Raji (cell line): ENCODE results near the gene SHROOM4.

Source experiments
- POLR2A ChIP-seq: IDR thresholded peaks from 2 replicates; pipeline ENCODE4 v1.6.1; 2011; ENCODE audit warnings: low read depth, low read length, control low read depth; ENCODE audit not compliant: insufficient read depth

Gene SHROOM4

DNA sequence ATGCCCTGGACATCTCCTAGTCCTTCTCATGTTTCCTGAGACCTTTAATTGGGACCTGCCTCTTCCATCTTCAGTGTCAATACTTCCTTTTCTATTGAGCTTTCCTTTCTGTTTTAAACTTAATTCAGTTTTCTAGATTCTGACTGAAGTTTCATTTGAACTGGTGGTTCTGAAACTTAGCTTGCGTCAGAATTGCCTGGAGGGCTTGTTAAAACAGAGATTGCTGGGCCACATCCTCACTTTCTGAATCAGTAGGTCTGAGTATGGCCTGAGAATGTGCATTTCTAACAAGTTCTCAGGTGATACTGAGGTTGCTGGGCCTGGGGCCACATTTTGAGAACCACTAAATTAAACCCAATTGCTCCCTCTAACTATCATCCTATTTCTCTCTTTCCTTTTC lies 191.2 kb downstream of the SHROOM4 start:
- no peak for TF ChIP-seq POLR2A

DNA sequence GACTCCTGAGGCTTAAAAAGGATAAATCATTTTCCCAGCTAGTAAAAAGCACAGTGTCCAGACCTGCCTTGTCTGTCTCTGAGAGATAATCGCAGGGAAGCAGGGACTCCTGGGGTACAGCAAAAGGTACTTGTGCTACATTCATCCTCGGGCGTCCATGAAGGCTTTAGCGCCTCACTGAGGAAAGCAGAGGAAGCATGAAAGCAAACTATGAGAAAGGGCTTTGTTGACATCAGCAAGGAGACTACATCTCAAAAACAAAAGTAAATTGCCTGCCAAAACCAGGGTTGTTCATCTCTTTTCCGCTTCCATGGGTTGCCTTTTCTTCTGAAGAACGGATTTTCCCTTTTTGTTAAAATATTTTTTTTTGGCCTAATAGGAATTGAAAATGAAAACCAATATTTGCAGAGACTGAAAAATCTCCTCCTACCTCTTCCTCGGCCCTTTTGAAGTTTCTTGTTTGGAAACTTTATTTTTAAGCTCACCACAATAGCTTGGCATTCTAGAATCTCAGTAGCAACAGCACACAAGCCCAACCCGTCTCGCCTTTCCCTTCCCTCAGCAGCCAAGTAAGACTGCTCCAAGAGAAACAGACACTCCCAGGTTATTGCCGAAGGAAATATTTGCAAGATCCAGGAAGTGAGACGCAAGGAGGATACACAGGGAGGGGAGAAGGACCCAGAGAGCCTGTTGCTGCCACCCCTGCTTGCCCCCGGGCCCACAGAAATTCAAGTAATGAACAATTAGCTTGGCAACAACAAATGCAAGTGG lies 195.0 kb downstream of the SHROOM4 start:
- TF ChIP-seq POLR2A: no peak

DNA sequence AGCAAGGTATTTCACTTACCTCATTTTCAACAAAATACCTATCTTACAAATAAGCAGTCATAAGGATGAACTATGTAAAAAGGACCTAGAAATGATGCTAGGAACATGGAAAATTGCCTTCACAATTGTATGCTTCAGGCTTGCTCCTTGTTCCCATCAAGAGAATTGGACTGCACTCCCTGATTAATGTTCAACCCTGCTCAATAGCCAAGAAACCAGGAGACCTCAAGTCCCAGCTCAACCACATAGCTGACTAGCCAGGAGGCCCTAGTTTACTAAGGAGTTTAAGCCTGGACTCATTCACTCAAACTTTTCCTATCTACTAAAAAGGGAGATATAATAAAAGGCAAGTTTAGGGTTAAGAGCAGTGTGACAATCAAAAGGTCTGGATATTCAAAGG lies 196.8 kb downstream of the SHROOM4 start:
- no peak for TF ChIP-seq POLR2A

DNA sequence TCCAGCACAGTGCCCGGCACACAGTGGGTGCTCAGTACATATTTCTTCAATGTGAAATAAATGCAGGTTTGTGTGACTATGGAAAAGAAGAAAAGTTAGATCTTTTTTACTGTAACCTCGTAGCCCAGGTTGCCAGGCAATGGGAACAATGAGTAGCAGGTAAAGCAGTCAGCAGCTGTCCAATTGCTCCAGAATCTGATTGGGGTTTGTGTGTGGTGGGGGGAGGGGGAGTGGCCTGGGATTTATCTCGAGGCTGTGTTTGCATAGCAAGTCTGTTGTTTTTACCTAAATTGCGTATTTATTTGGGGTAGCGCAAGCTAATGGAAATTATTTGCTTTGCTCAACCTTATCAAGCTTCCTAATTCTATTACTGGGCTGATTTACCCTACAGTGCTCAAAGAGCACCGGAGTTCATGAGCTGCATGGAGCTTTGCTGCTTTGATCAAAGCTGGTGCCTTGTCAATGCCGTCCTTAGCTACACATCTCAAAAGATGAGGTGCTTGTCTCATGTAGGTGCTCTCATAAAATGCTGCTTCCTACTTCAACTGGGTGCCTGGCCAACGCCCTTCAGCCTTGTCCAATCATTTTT lies 198.3 kb downstream of the SHROOM4 start:
- no peak for TF ChIP-seq POLR2A

DNA sequence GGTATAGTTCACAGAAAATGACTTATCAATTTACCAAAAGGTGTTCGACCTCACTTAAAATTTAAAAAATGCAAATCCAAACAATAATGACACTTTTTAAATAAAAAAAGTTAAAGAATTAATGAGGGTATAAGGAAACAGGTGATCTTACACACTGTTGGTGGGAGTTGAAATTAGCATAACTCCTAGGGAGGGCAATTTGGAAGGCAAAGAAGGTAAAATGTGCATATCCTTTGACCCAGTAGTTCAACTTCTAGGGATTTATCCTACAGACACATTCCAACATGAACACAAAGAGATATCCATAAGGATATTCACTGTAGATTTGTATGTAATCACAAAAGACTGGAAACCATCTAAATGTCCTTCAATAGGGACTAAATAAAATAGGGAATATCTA lies 199.5 kb downstream of the SHROOM4 start:
- no peak for TF ChIP-seq POLR2A

DNA sequence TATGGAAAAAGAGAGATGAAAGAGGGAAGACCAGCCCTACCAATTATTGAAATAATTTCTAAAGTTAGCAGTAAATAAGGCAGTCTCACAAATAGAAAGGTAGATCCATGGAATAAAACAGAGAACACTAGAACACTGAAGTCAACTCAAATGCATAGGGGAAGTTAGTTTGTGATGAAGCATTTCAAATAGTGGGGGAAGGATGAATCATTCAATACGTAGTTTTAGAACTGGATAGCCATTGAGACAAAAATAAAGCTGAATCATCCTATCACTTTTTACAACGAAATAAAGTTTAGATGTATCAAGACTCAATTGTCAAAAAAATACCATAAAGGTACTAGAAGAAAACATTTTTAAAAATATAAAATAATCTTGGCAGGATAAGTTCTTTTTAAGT lies 200.1 kb downstream of the SHROOM4 start:
- no peak for TF ChIP-seq POLR2A

DNA sequence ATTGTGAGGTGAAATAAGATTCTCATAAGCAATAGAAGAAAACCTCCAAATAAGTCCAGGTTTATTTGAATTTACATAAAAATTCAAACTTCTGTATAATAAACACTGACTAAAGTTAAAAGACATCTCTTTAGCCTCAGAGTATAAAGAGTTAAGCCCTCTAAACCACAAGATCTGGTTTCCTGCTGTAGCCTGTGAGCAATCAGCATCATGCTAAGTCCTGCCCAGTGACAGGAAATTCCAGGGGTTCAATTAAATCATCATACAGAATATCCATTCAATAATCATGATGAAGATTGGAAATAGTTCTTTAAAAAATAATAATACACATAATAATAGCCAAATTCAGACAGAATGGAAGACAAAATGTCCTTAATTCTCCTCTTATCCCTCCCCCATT lies 204.2 kb downstream of the SHROOM4 start:
- TF ChIP-seq POLR2A: no peak

DNA sequence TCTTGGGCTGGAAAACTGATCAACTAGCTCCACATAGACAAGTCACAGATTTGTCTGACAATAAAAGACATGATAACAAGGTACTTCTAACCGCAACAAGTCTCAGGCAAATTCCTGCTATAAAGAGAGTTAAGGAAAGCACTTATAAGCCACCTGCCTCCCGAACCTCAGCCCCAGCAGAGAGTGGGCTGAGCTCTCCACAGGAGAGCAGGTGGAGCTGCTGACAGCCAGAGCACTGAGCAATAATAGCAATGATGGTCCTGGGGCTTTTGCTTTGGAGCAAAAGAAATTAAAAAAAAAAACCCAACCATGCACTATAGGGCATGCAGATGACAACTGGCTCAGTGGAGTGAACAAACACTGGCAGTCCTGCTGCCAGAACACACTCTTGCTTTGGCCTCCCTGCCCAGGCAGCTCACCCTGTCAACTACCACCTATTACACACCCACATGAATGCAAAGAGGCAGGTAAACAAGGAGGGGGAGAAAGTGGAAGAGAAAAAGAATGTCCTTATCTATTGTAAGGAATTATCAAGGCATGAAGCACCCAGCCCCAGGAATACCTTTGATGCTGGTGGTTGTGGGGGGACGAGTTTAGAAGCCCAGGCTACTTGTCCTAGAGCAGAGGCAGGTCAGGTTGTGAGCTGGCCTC lies 207.6 kb downstream of the SHROOM4 start:
- no peak for TF ChIP-seq POLR2A

DNA sequence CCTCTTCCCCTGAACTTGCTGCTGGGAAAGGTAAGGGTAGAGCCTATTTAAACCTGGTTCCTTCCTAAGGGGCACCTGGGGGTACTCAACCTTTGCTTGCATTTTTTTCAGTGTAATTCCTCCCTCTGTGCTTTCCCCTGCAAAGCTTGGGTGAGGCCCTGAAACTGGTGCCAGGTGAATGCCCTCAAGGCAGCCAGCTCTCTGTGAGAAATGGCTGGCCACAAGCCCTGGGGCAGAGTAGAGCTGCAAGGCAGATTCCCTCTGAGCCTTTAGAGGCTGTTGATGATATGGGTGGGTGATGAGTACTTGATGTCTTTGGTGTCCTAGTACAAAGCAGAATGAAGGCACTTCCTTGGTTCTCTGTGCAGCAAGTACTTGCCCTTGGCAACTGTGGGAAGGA lies 217.9 kb downstream of the SHROOM4 start:
- TF ChIP-seq POLR2A: no peak

DNA sequence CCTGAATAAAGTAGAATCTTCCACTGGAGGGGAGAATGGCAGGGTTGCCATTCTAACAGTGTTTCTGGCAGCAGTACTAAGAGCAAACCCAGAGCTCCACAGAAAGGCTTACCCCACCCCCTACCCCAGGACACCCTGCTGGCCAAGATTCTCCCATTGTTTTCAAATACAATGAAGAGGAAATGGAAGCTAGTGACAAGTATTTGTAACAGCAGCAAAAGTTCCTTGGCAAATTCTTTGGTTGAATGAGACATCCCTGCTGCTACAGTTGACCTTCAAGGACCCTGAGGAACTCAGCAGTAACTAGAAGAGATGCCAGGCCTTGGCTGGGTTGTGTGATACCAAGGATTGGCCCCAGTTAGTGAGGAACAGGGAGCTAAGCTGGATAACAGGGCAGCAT lies 219.2 kb downstream of the SHROOM4 start:
- no peak for TF ChIP-seq POLR2A

DNA sequence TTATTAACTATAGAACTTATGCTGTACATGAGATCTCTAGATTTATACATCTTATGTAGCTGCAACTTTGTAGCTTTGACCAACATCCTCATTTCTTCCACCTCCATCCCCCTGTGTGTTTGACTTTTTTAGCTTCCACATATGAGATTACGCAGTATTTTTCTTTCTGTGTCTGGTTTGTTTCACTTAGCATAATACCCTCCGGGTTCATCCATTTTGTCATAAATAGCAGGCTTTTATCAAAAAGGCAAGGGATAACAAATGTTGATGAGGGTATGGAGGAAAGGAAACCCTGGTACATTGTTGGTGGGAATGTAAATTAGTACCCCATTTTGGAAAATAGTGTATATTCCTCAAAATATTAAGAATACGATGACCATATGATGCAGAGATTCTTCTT lies 227.0 kb downstream of the SHROOM4 start:
- no peak for TF ChIP-seq POLR2A

DNA sequence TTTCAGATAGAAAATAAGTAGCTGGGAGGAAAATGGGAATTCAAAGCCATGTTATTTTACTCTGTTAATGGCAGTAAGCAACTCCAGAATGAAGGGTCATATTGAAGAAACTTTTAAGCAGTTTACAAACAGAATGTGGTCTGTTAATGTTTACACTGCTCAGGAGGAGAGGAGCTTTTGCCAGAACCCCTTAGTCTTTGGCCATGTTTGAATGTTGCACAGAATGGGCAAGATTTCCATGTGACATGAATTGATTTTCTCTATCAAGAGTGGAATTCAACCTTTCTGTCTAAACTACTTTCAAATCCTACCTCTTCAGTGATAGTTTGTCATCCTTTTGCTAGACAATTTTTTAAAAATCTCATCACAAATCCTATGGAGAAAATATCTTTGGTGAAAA lies 227.6 kb downstream of the SHROOM4 start:
- no peak for TF ChIP-seq POLR2A

DNA sequence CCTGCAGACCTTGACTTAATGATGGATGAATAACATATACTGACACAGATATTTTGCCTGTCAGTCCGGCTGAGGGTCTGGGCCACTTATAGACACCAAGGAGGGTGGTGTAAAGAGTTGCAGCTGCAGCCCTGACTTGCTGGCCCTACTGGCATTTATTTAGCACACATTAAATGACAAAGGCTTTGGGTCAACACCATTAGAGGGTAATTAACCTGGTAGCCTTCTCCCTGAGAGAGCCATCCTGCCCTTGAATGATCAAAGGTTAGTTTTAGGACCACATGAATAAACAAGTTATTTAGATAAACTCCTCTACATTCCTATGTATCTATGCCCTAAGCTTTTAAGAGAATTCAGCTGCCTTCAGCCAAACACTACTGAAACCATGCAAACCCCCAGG lies 232.6 kb downstream of the SHROOM4 start:
- TF ChIP-seq POLR2A: no peak

DNA sequence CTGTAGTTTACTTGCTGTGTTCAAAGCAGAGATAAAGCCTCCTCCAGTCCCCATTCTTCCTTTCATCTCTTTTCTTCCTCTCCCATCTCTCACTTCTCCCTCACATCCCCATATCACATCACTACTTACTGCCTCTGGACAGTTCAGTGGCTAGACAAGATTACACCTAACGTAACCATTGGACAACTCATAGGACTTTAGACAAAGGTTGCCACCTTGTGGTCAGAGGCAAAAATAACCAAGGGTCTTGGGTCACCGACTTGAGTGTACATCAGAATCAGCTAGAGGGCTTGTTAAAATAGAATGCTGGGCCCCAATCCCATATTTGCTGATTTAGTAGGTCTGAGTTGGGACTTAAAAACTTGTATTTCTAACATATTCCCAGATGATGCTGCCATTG lies 234.0 kb downstream of the SHROOM4 start:
- TF ChIP-seq POLR2A: no peak

DNA sequence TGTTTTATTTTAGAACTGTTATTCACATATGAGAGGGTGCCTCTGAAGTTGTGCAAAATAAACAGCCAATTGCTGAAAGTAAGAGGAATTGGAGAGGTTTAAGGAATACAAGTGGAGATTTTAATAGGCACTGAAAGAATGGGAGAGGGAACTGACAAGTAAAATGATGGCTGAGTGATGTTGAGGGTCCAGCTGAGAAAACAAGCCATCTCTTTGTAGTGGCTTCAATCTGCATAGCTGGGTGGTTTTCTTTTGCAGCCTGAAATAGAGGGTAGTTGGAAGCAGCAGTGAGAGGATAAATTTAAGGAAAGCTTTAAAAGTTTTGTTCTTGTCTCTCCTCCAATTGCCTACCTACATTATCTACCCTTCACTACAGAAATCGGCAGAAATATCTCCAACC lies 236.7 kb downstream of the SHROOM4 start:
- TF ChIP-seq POLR2A: no peak

DNA sequence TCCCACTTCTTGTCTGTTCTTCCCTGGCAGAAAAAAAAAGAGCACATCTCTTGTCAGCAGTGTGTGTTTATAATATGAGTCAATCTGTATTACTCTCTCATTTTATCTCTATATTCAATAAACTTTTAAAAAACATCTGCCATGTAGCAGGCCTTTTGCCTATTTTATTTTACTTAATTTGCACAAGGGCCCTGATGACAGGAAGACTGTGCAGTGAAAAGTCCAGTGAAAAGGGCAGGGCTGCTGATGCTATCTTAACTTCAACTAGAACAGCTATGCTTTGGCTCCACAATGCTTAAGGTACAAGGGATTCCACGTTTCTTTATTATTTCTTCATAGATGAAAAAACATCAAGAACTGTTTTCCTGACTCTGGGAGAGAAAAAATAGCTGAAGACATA lies 246.4 kb downstream of the SHROOM4 start:
- TF ChIP-seq POLR2A: no peak
